Pulmonary artery endothelial cell (primary cell): ENCODE data around the gene POLR1A. TPM values are rescaled to one million over a fixed set of nuclear protein-coding genes. Genes with fewer than 3 reads are reported as not detected.
"Not testable (repeated sequence)": the region's sequence is repeated elsewhere in the genome, so short reads cannot be mapped to it uniquely, and the experiment has no call there.

ENCODE experiments used
- DNase-seq: peaks from one replicate; pipeline ENCODE4 v3.0.0-alpha.2; 2011; ENCODE audit warnings: low read depth, low spot score
- total RNA-seq: library from RNA; depleted of rRNA; stranded (reverse); fragments of >200 nt; gene quantifications from 2 replicates; pipeline ENCODE4 v1.2.3, GENCODE V29; 2014

The POLR1A gene
- total RNA-seq, 1 donor from 2014 or later, result 14.8 TPM

DNA sequence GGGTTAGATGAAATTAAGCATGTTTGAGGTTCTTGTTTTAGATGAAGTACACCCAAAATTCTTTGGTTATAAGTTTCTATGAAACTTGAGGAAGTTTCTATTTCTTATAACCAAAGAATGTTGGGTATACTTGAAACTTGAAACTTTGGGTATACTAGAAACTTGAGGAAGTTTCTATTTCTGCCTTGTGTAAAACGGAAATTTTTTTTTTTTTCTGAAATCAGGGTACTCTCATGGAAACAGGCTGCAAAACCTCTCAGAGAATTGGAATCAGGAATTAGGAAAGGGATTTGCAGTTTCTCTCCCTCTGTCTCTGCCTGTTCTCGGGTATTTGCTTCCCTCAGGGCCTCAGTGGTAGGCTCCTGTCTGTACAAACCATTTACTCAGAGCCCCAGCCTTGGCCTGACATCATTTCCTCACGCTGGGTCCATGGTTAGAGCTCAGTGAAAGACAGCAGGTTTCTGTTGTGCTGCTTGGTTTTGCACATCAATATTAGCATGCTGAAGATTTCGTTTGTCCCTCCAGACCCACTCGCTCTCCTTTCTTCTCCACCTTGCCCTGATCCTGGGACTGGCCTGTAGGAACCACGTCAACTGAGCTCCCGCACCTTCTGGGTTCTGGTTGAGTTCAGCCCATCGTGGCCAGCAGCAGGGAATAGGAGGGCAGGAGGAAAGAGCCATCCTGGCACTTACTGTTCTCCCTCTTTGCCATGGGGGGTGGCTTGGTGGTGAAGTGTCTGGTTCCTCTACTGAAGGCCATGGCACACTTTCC lies 106.4 kb downstream of the POLR1A start:
- no peak for DNase-seq

DNA sequence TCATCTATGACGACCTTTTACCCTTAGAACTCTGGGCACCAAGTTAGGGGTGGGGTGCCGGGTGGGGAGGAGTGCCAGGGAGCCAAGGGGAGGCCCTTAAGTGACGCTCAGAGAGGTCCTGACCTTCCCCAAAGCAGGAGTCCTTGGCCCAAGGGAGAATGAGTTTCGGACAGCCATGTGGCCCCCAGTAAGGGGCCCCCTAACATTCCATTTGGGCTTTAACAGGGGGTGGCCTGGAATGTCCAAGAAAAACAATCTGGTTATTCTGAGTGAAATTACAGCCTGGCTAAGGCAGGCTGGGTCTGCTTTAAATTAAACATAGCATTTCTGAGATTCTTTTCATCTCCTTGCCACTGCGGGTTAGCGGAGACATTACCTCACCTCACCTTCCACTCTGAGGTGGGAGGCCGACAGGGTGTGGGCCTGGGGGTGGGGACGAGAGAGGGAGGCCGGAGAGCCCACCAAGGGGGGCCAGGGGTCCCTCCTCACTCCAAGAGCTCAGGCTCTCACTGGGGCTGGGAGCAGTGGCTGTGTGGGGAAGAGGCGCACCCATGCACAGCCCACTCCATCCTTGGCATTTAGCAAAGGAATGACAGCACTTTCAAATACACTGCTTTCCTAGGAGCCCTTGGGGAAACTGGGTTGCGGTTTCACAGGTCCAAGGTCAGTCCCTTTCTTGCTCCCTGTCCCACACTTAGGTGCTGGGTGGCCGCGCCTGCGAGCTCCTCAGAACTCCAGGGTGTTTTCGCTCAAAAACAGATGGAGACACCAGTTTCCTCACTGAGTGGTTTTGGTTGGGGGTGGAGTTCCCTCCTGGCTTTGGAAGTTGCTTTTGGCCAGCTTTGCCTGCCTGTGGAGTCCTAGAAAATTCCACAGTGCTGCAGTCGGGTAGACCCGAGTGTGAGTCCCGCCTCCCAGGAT lies 107.4 kb downstream of the POLR1A start:
- no peak for DNase-seq

DNA sequence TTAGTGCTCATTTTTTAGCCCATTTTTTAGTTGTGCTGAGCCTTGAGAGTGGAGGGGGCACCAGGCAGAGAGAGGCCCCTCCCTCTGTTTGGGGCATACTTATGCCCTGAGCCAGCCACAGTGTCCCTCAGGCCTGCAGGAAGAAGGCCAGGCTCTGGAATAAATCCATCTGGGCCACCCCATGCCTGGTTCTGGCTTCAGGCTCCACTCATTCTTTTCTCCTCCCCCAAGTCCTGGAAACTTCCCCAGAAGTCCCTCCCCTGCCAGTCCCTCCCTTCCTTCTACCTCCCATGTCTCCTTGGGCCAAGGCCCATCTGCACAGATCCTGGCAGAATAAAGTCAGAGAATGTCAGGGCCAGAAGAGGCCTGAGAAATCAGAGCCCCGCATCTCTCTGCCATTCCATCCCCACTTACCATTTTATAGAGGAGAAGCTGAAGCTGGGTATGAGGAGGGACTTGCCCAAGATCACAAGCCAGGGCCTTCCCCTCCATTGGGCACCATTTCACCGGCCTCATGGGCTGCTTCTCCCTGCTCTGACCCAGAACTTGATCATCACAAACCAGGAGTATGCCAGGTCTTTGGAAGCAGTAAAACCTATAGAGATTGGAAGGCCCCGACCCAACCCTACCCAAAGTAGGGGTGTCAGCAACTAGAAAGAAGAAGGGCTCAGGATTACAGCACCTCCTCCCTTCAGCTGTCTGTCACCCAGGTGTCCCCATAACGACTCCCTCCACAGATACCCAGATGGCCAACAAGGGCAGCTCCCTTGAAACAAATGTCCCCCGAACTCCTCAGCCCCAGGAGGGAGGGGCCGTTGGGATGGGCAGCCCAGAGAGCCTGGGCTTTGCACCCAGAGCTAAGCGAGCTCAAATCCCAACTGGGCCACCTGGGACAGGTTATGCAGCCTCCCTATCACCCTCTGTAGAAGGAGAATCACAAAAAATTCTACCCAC lies 108.4 kb downstream of the POLR1A start:
- DNase-seq, result no peak

DNA sequence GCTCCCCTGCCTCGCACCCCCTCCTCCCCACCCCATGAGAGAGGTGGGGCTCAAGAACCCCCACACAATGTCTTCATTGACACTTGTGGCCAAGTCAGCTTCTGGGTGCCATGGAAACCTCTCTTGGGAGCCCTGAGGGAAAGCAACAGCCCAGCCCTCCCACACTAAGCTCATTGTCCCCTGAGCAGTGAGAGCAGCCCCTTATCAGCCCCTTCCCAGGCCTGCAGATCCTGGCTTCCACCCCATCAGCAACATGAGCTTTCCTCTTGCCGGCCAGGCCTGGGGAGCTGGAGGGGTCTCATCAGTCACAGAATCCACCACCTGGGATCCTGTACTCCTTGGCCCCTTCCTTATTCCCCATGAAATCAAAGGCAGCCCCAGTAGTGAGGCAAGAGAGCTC lies 109.1 kb downstream of the POLR1A start:
- no peak for DNase-seq

DNA sequence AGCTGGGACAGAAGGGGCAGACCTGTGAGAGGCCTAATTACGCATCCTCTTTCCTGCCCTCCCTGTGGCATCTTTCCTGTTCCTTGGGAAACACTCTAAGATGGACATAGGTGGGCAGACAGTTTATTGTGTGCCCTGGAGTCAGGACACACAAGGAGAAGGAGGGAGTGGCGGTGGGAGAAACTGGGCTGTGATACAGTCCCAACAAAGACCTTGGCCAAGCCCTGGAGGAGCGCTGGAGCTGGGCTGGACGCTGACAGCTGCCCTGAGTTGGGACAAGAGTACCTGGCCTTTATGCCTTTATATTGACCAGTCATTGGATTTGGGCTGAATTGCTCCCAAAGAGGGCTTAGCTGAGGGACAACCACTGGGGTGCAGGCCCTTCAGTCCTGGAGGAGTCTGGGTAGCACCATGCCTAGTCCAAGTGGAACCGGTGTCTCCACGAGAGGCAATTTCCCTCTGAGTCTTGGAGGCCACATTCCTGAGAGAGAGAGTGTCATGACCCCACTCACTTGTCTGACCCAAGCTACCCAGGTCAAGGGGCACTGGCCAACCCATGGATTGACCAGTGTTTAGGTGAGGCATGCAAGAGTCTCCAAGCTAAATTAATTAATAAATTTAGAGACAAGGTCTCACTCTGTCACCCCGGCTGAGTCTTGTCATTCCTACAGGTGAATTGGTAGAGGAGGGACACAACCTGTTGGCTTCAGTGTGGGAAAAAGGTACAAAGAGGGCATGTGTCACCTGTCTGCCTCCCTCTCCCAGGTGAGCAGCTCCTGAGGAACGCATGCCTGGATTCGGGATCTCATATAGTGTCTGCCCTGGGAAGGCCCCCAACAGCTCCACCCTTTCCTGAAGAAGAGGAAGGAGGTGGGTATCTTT lies 109.8 kb downstream of the POLR1A start:
- no peak for DNase-seq

DNA sequence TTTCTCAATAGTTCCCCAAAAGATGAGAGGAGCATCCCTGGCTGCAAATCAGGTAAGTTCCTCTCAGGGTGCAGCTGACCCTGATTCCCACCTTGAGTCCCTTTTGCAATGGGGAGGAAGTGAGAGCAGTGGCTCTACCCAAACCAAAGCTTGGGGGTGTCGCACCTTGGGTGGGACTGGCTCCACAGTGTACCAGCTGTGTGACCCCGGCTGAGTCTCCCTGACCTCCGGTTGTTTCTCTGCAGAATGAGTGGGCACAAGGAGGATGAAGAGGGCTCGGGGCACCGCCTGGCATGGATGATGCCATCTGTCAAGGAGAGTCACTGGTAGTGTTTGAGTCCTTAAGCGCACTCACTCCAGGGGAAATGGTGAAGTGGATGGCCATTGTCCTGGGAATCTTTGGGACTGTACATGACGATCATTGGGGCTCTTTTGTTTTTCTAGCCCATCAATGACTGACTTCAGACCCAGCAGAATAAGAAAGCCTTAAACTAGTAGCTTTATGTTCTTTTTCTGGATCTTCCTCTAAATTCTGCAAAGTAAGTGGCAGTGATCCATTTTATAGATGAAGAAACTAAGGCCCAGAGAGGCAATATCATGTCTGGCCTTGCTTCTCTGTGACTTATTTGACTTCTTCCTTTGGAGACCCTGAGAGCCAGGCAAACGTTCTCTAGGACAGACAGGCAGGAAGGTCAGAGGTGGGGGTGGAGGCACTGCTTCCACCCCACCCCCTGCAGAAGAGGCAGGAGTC lies 110.6 kb downstream of the POLR1A start:
- DNase-seq, result no peak

DNA sequence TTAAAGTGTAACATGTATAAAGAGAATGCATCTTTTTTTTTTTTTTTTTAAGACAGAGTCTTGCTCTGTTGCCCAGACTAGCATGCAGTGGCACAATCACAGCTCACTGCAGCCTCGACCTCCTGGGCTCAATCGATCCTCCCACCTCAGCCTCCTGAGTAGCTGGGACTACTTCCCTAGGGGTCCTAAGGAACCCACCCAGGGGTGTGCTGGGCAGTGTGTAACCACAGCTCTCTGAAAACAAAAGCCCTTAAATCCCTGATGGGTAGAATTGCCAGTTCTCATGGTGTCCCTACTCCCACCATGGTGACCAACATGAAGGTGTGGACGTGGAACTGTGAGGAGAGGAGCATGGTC lies 111.3 kb downstream of the POLR1A start:
- no peak for DNase-seq

DNA sequence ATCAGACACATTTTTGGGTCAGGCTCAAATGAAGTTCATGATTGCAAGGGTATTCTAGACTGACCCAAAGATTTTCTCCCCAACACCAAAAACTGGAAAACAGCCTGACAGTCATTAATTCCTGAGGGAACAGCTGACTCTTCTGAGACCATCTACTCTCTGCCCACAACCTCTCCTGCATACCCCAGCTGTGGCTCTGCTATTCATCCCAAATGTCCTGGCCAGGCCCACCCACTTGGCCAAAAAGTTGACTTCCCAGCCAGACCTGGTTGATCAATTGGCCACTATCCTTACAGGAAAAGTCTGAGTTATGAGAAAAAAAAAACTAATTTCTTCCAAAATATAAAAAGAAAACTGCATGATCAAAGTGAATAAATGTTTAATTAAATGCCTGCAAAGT lies 113.1 kb downstream of the POLR1A start:
- DNase-seq, result no peak

DNA sequence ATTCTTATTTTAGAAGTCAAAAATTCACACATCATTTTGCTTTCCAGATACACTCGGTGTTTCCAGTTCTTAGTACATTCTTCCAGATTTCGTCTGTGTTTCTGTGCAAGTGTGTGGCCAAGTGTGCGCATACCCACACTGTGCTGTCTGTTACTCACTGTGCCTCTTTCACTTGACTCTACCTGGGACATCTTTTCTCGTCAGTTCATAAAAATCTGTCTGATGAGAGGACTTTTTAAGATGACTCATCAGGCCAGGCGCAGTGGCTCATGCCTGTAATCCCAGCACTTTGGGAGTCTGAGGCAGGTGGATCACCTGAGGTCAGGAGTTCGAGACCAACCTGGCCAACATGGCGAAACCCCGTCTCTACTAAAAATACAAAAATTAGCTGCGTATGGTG lies 113.6 kb downstream of the POLR1A start:
- not testable (repeated sequence) for DNase-seq

DNA sequence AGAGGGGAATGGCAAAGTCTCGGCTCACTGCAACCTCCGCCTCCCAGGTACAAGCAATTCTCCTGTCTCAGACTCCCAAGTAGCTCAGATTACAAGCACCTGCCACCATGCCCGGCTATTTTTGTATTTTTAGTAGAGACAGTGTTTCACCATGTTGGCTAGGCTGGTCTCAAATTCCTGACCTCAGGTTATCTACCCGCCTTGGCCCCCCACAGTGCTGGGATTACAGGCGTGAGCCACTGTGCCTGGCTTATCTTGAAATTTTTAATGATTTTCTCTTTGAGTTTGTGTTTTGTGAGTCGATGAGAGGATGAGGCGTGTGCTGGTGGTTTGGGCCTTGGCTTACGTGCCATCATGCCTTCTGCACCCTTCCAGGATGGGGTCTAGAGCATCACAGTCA lies 115.6 kb downstream of the POLR1A start:
- DNase-seq, result no peak

DNA sequence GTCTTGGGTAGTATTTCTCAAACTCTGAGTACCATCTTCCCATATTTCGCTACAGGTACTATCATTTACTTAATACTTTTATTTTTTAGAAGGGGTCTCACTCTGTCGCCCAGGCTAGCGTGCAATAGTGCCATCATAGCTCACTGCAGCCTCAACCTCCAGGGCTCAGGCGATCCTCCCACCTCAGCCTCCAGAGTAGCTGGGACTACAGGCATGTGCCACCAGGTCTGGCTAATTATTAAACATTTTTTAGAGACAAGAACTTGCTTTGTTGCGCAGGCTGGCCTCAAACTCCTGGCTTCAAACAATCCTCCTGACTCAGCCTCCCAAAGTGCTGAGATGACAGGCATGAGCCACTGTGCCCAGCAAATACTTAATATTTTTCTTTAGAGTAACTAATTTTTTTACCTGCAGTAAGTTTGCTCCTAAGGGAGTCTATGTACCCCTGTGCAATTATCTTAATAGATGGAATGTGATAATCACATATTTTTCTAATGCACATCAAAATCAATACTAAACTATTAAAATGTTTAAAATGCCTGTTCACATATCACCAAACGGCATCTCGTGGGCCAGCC lies 116.3 kb downstream of the POLR1A start:
- no peak for DNase-seq

DNA sequence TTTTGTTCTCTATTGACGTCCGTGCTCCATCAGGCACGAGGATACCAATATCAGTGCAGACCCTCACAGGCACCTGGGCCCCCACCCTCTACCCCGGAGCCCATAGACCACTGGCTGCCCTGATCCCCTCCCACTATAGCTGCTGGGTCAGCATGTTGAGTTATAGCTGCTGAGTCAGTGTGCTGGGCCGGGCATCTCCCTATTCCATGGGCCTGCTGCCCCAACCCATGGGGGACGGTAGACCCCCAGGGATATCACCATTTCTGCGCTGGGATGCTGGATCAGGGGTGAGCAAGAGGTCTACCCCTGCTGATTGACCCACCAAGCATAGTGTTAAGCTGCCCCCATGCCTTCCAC lies 116.8 kb downstream of the POLR1A start:
- DNase-seq, result no peak

DNA sequence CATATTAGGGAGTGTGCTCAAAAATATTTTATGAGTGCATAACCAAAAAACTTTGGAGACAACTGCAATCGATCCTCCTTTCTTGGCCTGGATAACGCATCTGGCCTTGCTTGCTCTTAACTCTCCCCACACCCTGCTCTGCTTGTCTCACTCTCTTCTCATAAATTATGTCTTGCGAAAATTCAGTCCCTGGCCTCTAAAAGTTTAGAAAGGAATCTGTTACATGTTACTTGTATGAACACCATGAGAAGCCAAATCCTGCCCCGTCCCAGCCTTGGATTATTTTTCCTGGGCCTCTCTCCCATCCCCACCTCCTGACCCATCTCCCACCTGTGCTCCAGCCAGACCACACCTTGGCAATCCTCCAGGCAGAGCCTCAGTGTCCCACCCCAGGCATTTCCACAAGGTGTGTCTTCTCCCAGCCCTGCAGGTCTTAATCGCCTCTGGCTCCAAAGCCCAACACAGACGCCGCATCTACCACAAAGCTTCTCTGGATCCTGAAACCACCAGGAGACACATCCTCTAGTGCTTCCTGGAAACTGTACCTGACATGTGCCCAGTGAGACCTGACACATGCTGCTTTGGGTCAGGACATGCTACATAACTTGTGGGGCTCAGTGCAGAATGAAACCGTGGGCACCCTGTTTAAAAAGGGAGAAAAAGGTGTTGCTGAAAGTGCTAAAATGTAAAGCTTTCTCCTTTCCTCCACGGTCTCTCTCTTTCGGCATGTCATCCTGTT lies 117.3 kb downstream of the POLR1A start:
- no peak for DNase-seq

DNA sequence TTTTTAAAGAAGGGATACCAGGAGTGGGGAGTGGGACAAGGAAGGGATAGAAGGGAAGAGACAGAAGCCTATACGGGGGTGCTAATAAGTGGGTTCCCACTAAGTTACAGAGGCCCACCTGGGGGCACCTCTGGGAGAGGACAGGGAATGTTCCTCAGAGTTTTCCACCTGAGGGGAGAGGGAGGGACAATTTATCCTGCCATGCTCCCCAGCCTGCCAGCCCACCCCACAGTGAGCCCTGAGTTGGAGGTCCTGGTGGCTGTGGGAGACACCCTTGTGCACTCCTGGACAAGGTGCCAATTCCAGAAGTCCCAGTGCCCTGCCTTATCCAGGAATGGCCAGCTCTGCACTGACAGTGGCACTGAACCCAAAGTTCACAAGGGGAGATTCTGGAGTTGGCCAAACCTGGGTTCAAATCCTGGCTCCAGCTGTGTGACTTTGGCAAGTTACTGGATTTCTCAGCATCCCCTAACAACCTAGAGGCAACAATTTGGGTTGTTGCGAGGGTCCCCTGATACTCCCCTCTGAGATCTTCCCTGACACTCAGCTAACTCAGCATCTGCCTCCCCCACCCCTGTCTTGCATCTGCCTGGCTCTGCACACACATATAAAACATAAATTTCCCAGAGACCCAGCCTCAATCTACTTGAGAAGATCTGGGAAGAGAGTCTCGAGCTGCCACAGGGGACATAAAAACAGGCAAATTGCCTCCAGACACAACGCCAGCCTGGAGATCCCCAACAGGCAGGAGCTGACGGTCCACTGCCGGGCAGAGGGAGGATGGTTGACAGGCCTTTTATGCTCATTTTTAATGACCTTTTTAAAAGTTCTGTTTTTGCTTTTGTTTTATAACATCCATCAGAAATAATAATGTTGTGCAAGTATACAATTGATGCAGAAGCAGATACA lies 118.2 kb downstream of the POLR1A start:
- no peak for DNase-seq

DNA sequence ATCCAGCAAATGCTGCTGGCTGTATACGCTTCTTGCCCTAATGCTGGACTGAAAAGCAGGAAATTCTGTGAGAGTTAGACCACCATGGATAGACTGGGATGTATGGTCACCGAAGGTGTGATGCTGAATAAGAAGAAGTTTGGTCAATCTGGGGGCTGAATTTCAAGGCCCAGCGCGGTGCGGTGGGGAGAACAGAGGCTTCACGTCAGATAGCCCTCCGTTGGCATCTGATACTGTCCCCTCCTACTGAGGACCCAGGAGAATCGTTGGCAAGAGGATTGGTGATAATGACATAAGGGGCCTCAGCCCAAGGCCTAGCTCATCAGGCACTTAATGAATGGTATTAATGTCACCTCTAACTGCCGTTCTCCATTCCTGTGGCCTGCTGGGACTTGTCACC lies 119.6 kb downstream of the POLR1A start:
- DNase-seq, result no peak

DNA sequence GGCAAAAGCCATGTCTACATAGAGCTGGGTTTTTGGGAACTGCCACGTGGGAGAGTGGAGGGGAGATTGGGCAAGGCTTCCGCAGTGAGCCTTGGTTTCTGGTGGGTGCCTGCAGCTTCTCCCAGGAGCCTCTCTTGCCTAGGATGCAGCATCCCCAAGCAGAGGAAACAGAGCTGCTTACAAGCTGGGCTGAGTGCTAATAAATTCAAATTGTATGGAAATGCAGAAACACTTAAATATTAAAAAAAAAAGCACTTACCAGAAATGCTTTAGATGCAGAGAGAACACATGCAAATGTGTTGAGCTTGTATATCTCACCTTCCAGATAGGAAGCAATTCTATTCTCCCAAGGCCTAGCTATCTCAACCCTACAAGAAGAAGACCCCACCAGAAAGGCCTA lies 120.9 kb downstream of the POLR1A start:
- DNase-seq, result no peak

DNA sequence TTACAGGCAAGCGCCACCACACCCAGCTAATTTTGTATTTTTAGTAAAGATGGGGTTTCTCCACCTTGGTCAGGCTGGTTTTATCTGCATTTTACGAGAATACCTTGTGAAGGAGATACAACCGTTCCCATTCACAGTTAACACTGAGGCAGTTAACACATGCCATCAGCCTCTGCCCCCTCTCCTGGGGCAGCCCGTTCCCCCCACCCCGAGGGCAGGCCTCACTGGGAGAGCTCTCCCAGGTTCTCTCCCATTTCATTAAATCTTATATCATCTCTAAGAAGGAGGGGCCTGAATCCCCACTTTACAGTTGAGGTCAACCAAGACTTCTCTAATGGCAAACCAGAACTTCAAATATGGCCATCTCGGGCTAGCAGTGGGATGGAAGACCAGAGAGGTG lies 121.9 kb downstream of the POLR1A start:
- no peak for DNase-seq
